Gastroesophageal sphincter (tissue), 3 donors: ENCODE measurements around the gene NEK11.

Source experiments
- EP300 ChIP-seq: sonication (generic); formaldehyde crosslinking; IDR thresholded peaks from one replicate; pipeline ENCODE4 v1.6.1; 2017; ENCODE audit warnings: antibody characterized with exemption, mild to moderate bottlenecking
- POLR2A ChIP-seq, 2 donors: fragments of 450-650 bp; IDR thresholded peaks; one replicate each; pipeline ENCODE4 v1.6.1; 2017; ENCODE audit warnings: antibody characterized with exemption in 2 of 2, mild to moderate bottlenecking in 2 of 2, moderate library complexity in 1 of 2
- POLR2AphosphoS5 ChIP-seq: sonication (generic); formaldehyde crosslinking; IDR thresholded peaks from one replicate; pipeline ENCODE4 v1.6.1; 2017; ENCODE audit warnings: antibody characterized with exemption
- TF ChIP-seq, protein P1 (sequence below), 4 experiments: fragments of 200-600 bp in 2 of 4; fragments of 450-650 bp in 2 of 4; sonication (generic) in 1 of 4; IDR thresholded peaks; one replicate each; pipeline ENCODE4 v1.5.1; 2017 to 2019; ENCODE audit warnings: antibody characterized with exemption in 4 of 4, mild to moderate bottlenecking in 2 of 4, moderate library complexity in 2 of 4

DNA sequence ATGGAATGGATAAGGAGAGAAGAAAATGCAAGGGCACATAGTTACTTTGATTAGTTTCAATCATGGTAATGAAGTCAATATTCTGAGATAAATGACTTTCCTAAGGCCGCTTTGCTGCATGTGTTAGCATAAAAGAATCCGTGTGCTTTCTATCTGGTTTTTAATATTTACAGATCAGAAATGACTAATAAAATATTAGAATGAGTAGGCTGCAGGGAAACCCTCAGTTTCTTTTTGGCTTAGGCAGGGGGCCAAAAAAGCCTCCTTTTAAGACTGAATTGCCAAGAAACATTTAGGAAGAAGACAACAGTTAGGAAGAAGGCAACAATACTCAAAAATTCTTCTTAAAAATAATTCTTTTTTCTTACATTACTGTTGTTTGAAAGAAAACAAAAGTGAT lies 11.6 kb downstream of the NEK11 start:
- TF ChIP-seq, protein P1, sequence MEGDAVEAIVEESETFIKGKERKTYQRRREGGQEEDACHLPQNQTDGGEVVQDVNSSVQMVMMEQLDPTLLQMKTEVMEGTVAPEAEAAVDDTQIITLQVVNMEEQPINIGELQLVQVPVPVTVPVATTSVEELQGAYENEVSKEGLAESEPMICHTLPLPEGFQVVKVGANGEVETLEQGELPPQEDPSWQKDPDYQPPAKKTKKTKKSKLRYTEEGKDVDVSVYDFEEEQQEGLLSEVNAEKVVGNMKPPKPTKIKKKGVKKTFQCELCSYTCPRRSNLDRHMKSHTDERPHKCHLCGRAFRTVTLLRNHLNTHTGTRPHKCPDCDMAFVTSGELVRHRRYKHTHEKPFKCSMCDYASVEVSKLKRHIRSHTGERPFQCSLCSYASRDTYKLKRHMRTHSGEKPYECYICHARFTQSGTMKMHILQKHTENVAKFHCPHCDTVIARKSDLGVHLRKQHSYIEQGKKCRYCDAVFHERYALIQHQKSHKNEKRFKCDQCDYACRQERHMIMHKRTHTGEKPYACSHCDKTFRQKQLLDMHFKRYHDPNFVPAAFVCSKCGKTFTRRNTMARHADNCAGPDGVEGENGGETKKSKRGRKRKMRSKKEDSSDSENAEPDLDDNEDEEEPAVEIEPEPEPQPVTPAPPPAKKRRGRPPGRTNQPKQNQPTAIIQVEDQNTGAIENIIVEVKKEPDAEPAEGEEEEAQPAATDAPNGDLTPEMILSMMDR (IDR thresholded peaks at IDR 0.05) = no peak
- TF ChIP-seq EP300 (no peak), POLR2A (IDR thresholded peaks at IDR 0.05) (no peak), POLR2AphosphoS5 (no peak)
